ENCODE measurements around the gene OCEL1. TPM values are rescaled to one million over a fixed set of nuclear protein-coding genes. Genes with fewer than 3 reads are reported as not detected.

Gene OCEL1
- total RNA-seq, 1 experiment from 2014 or later: 6.4 TPM

DNA sequence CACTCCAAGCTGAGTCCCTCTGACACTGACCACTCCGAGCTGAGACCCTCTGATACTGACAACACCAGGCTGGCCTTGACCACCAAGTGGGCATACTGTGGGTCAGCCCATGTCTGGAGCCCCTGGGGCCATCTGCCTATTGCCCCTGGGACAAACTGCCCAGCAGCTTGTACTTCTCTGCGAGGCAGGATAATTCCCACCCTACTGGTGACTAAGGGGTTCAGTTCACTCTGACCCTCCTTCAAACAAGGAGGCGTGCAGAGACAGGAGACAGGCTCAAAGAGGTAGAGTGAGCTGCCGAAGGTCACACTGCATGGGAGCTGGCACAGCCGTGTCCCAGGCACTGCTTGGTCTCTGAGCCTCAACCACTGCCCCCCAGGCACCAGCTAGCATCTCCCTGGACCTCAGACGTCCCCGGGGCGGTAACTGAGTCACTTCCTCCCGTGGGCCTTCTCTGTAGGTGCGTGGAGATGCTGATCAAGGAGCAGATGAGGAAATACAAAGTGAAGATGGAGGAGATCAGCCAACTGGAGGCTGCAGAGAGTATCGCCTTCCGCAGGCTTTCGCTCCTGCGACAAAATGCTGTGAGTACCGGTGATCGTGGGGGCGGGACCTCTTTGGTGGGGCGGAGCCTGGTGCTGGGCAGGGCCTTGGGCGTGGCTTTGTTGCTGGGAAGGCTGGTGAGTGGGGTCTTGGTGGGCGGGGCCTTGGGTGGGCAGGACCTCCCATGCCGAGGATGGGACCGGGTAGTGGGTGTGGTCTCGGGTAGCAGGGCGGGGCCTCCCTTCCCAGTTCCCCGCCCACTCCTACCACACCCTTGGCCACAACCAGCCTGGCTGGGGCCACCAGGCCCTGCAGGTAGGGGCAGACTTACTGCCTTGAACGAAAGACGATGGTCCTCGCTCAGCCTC, 16.6 kb upstream of the OCEL1 start:
- peak; percentile 43 for DNase-seq (ENCODE audit: low read depth)

DNA sequence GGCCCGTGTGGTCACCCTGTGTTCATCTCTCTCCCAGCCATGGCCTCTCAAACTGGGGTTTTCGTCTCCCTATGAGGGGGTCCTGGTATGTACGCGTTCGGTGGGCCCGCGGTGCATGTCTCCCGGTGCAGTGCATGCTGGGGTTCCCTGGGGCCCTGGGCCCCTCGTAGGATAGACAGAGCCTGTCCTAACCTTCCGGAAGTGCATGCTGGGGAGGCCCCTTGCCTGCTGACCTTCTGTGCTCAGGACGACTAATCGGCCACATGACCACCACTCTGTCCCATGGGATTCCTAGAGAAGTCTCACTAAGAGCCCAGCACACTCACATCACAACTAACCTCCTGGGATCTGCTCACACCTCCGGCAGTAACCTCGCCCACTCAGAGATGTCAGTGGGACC, 15.7 kb upstream of the OCEL1 start:
- DNase-seq (ENCODE audit: low read depth): peak; percentile 50

DNA sequence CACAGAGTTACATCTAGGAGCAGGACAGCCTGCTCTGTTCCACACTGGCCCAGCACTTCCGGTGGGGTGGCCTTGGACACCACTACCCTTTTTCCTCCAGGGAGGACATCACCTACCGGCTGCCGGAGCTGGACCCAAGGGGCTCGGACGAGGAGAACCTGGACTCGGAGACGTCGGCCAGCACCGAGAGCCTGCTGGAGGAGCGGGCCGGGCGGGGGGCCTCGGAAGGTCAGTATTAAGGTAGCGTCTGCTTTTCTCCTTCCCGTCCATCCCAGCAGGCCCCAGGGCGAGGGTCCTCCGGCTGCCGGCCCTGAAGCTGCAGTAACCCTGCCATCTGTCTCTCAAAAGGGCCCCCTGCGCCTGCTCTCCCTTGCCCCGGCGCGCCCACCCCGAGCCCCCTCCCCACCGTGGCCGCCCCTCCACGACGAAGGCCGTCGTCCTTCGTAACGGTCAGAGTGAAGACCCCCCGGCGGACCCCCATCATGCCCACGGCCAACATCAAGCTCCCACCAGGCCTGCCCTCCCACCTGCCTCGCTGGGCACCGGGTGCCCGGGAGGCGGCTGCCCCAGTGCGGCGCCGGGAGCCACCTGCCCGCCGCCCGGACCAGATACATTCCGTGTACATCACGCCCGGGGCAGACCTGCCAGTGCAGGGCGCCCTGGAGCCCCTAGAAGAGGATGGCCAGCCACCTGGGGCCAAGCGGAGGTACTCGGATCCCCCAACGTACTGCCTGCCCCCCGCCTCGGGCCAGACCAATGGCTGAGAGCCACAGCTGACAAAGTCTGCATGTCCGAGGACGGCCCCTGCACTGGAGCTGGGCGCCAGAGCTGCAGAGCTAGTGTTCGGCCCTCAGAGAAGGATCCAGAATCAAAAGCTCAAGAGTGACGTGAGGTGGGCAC, 14.2 kb upstream of the OCEL1 start:
- no peak for DNase-seq (ENCODE audit: low read depth)

DNA sequence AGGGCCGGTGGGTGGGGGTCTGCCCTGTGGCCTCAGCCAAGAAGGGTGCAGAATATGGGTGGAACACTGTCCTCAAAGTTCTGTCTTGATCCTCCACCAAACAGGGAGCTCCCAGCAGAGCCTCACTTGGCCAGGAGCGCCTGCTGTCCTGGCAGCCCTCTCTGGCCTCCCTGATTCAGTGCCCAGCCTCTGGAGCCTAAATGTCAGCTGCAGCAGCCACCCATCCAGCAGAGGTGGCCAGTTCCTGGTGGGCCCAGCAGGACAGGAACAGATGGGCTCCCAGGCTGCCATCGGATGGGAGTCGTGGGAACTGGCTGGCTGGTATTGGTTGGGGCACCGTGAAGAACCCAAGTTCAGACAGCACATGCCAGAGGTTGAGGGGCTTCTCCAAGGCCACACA, 12.7 kb upstream of the OCEL1 start:
- DNase-seq (ENCODE audit: low read depth): no peak

DNA sequence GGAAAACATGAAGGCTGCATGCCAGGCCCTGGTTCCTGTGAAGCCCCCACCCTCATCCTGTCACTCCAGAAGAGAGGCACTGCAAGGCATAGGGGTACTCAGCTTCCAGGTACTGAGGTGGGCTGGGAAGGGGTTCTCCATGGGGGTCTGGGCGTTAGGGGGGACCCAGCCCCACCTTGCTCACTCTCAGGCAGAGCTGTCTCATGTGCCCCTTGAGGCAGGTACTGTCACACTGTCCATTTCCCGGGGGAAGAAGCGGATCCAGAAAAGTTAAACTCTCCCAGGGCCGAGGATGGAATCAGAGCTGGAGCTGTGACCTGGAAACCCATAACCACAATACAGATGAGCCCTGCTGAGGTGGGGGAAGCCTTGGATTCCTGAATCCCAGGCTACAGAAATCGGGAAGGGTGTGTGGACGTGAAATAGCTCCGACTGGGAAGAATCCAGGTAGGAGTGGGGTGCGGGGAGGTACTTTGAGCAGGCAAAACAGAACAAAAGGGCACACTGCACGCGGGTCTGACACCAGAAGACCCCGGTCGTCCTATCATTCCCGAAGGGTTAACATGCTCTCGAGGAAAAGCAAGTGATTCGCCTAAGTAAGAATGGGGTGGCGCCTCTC, 11.4 kb upstream of the OCEL1 start:
- DNase-seq (ENCODE audit: low read depth): no peak

DNA sequence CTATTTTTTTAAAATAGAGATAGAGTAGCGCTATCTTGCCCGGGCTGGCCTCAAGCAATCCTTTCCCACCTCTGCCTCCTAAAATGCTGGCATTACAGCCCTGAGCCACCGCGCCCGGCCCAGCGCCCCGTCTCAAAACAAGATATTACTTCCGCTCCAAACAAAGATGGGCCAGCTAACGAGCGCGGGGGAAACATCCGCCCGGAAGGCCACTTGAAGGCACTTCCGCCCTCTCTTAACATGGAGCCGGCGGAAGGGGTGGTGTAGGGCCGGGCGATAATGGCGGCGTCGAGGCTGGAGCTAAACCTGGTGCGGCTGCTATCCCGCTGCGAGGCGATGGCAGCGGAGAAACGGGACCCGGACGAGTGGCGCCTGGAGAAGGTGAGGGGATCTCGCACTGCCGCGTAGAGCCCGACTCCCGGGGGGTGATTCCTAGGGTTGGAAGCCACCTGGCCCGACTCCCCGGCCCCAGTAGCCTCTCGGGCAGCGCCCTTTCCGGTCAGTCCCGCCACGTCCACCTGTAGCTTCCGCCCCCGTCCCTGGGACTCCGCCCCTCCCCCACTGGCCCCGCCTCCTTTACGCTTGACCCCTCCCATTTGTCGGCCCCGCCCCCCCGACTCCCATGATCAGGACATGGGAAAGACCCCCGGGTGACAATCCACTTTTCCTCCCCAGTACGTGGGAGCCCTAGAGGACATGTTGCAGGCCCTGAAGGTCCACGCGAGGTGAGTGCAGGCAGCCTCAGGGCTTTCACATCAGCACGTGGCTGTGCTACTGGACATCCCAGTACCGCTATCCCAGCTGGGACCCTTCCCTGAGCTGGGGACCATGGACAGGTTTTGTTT, 10.7 kb upstream of the OCEL1 start, which contains the start of gene USE1:
Gene USE1 (plus strand): TSS at position 231 of the 845 bp plus-strand sequence. CDS start 49 bp downstream, at position 280.
- DNase-seq (ENCODE audit: low read depth): peak; percentile 88

DNA sequence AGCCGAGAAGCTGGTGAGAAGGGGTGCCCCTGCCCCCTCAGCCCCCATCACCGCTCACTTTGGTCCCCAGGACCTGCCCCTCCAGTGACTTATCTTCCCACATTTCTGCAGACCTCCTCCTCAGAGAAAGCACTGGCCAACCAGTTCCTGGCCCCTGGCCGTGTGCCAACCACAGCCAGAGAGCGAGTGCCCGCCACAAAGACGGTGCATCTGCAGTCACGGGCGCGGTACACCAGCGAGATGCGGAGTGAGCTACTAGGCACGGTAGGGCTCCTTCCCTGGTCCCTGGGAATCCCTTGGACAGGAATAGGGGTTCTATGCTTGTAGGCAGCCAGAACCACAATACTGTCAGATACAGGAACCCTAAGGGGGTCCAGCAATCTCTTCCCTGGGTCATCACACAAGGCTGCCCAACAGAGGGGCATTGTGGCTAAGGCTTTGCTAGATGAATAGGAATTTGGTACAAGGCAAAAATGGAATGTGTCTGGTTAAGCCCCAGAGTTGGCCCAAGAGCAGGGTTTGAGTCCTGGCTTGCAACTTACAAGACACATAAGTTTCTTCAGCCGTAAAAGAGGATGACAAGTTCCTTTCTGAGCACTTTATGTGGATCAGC, 9.9 kb upstream of the OCEL1 start:
- no peak for DNase-seq (ENCODE audit: low read depth)

DNA sequence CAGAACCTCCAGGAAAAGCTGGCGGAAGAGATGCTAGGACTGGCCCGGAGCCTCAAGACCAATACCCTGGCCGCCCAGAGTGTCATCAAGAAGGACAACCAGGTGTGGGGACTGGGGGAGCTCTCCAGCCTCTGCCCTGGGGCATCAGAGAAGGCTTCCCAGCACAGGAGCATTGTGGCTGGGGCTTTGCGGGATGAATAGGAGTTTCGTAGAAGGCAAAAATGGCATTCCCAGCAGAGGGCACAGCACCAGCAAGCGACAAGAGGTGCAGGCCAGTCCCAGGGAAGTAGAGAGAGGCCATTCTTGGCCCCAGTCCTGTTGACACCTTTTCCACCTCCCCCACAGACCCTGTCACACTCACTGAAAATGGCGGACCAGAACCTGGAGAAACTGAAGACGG, 6.7 kb upstream of the OCEL1 start:
- DNase-seq (ENCODE audit: low read depth): no peak

DNA sequence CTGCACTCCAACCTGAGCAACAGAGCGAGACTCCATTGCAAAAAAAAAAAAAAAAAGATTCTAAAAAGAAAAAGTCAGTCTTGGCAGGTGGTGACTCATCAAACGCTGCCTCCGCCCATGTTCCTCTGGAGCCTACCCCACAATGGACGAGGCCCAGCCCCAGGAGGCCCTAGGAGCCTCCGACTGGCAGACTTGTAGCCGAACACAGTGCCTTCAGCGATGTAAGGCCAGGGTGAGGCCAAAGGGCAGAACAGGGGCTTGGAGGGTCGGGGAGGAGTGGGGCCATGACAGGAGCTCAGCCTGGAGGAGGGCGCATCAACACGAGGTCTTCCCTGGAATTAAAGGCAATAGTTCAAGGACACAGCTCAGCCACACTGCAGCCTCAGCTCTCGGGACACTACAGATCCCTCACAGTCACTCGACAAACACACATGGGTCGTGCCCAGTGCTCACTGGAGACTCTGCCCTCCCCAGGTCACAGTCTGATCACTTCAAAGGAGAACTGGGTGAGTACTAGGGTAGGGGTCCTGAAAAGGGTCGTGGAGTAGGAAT, 5.7 kb upstream of the OCEL1 start:
- DNase-seq (ENCODE audit: low read depth): peak; percentile 67

DNA sequence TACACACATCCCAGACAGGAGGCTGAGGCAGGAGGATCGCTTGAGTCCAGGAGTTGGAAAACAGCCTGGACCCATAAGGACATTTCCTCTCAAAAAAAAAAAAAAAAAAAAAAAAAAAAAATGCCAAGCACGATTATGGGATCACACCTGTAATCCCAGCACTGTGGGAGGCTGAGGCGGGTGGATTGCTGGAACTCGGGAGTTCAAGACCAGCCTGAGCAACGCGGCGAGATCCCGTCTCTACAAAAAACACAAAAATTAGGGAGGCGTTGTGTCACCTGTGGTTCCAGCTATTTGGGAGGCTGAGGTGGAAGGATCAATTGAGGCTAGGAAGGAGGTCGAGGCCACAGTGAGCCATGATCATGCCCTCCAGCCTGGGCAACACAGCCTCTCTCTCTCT, 973 bp upstream of the OCEL1 start:
- DNase-seq (ENCODE audit: low read depth): no peak

DNA sequence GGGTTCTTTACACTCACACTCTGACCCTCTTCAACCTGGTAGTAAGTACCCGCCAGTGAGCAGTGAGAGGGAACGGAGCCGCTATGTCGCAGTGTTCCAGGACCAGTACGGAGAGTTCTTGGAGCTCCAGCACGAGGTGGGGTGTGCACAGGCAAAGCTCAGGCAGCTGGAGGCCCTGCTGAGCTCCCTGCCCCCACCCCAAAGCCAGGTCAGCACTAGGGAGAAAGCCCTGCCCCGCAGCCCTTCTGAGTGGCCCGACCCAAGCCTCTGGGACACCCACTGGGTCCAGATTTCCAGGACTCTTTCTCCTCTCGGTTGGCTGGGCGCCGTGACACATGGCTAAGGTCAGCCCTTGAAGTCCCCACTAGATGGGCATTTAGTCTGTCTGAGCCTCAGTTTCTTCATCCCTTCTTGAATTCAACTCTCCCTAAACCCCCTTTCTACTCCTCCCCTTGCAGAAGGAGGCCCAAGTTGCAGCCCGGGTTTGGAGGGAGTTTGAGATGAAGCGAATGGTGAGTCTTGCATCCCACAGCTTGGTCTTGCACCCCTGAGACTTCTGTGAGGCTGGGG, 1.9 kb downstream of the OCEL1 start:
- no peak for DNase-seq (ENCODE audit: low read depth)

DNA sequence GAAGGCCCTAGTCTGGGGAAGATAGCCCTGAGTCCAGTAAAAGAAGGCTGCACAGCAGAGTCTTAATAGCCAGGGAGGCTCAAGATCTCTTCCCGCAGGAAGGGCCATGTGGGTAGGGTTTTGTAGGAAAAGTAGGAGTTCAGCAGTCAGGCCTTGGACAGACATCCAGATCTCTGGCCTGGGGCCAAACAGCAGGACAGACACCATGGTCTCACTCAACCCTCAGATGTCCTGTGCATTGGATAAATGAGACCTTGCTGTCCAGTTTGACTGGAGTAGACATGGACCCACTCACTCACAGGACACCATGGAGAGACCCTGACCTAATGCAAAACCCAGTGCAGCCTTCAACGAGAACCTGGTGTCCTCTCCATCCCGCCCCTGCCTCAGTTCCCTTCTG, 3.9 kb downstream of the OCEL1 start:
- no peak for DNase-seq (ENCODE audit: low read depth)

DNA sequence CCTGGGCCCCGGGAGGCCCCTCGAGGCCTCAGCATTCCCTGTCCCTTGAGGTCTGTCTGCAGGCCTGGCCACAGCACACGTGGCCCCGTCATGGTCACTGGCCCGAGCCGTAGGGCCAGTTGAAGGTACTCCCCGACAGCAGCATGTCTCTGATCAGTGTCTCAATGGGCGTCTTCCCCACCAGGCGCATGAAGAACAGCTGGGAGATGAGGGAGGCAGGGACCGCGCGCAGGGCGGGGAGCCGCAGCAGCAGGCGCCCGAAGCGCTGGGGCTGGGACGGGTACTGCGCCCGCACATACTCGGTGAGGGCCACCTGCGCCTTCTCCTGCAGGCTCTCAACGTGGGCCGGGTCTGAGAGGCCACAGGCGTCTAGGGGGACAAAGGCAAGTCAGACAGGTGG, 6.2 kb downstream of the OCEL1 start:
- DNase-seq (ENCODE audit: low read depth): no peak

DNA sequence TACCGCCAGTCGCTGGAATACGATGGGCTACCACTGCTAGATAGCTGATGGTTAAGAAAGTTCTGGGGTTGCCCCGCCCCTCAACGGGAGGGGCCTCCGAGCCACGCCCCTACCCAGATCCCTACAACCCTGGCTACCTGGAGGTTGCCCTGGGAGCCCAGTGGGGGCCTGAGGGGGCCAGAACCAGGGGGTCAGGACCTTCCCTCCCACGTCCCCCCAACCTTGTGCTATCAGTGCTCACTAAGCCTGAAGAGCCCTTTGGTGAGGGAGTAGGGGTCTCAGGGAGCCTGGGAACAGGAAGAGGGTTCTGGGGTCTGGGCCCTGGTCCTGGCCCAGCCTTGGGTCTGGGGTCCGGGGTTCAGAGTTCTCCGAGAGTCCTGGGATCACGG, 8.9 kb downstream of the OCEL1 start:
- no peak for DNase-seq (ENCODE audit: low read depth)

DNA sequence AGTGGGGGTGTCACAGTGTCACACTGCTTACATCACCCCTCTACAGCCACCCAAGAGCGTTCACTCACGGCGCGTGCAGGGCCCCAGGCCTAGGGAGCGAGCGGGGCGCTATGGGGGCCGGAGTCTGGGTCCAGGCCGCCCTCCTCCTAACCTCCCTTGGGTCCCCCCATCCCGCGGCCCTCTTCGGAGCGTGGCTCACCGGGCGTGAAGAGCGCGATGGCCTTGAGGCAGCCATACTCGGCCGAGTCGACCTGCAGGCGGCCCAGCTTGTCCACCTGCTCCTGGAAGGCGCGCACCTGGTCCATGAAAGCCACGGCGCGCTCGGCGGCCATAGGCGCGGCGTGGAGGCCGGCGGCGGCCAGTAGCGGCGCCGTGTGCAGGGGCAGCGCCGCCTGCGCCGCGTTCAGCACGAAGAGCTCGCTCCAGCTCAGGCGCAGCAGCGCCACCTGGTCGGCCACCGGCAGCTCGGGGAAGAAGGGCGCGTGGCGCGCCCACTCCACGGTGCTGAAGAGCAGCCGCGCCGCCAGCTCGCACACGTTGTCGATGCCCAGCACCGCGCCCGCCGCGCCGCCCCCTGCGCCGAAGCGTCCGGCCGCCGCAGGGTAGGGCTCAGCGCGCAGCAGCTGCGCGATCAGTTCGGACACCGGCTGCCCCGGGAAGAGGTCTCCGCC, 9.4 kb downstream of the OCEL1 start:
- DNase-seq (ENCODE audit: low read depth): peak; percentile 39

DNA sequence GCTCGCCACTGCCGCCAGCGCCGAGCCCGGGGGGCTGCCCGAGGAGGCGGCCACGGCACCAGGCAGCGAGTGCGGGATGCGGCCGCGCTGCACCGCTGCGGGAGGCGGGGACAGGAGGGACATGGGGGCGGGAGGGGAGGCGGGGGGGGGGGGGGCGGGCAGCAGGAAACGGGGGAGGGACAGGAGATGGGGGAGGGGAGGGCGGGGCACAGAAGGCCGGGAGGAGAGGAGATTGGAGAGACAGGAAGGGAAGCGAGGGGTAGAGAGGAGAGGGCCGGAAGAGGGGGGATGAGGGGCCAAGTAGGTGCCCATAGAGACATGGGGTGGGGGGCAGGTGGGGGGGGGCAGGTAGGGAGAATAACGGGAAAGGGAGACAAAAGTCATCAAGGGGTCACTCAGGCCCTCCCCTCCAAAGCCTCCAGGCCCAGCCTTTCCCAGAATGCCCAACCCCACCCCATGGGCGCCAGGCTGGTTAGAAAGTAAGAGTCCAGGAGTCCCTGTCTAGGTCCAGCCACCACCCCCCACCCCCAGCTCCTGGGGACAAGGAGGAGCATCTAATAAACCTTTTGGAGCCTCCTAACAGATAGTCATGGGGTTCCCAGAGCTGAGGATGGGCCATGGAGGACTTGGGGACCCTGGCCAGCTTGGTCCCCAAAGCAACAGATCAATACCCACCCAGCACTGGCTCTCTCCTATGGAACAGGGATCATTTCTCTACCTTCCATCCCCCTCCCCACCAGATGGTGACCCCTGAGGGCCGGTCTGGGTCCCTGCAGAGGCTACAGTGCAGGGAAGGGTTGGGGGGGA, 10.1 kb downstream of the OCEL1 start:
- DNase-seq (ENCODE audit: low read depth): no peak

DNA sequence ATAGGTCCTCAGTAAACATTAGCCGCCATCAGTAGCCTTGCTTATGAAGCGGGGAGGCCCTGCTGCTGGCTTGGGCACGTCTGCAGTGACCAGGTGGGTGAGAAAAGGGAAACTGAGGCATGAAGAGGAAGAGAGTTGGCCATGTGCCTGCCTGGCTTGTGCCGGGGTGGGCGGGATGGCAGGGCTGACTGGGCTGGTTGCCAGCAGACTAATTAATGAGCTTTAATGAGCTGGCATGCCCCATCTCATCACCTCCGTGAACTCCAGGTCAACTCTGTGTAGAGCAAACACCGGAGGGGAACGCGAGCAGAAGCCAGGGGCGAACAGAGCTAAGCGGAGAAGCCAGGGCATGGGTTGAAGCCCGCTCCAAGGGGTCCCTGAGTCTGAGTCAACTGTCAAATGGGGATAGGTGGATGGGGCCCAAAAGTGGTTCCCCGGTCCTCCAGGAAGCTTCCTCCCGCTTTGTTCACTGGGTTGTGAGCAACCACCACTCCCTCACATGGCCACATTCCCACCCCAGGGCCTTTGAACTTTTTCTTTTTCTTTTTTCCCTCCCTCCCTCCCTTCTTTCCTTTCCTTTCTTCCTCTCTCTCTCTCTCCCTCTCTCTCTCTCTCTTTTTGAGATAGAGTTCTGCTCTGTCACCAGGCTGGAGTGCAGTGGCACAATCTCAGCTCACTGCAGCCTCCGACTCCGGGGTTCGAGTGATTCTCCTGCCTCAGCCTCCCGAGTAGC, 11.0 kb downstream of the OCEL1 start:
- DNase-seq (ENCODE audit: low read depth): no peak

All from LHCN-M2 (cell line).